OCI-LY3 (cell line): ENCODE measurements around the gene PAQR9.

ENCODE experiments used
- EZH2phosphoT487 ChIP-seq: fragments of 200-600 bp; shearing (Covaris generic); IDR thresholded peaks from 2 replicates; pipeline ENCODE4 v1.6.1; 2018; ENCODE audit warnings: antibody characterized with exemption, mixed run types, low read depth
- TF ChIP-seq, protein P1 (sequence below): fragments of 200-600, 300-600 bp; sonication (generic); IDR thresholded peaks from 2 replicates; pipeline ENCODE4 v1.5.1; 2014; ENCODE audit warnings: antibody characterized with exemption, low read length, low read depth

DNA sequence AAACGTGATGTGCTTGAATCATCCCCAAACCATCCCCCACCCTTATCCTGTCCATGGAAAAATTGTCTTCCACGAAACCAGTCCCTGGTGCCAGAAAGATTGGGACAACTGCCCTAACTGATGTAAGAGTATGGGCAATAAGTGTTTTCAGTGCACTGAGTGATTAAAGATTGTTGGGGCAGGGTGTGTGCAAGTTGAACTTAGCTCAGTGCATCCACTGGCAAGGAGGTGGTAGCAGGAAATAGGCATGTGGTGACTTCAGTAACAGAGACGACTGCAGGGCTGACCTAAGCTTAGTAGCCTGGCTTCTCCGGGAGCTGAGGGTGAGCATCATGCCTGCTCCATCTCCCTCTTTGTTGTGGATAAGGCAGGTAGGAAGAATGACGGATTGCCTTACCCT is 27.5 kb downstream of the PAQR9 start:
- TF ChIP-seq EZH2phosphoT487, result no peak
- TF ChIP-seq, protein P1, sequence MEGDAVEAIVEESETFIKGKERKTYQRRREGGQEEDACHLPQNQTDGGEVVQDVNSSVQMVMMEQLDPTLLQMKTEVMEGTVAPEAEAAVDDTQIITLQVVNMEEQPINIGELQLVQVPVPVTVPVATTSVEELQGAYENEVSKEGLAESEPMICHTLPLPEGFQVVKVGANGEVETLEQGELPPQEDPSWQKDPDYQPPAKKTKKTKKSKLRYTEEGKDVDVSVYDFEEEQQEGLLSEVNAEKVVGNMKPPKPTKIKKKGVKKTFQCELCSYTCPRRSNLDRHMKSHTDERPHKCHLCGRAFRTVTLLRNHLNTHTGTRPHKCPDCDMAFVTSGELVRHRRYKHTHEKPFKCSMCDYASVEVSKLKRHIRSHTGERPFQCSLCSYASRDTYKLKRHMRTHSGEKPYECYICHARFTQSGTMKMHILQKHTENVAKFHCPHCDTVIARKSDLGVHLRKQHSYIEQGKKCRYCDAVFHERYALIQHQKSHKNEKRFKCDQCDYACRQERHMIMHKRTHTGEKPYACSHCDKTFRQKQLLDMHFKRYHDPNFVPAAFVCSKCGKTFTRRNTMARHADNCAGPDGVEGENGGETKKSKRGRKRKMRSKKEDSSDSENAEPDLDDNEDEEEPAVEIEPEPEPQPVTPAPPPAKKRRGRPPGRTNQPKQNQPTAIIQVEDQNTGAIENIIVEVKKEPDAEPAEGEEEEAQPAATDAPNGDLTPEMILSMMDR, result no peak
